HepG2 (cell line): Measurements from ENCODE around the gene LITAFD. TPM values are rescaled to one million over a fixed set of nuclear protein-coding genes. Genes with fewer than 3 reads are reported as not detected.
A peak's percentile ranks its signal among the peaks of the same experiment; 100 is the strongest.

Experiments used
- CBX1 ChIP-seq: IDR thresholded peaks from one replicate; pipeline ENCODE4 v1.6.1; 2016; ENCODE audit warnings: antibody characterized with exemption, low read depth
- ISX ChIP-seq: sonication (generic); formaldehyde crosslinking; conservative IDR thresholded peaks from 2 replicates; pipeline ENCODE4 v1.5.0; 2020; ENCODE audit warnings: missing genetic modification reagents
- MLLT10 ChIP-seq: sonication (generic); formaldehyde crosslinking; IDR thresholded peaks from 2 replicates; pipeline ENCODE4 v1.4.0; 2020; ENCODE audit warnings: missing genetic modification reagents
- RAD21 ChIP-seq: fragments of 450-650 bp; formaldehyde crosslinking; IDR thresholded peaks from 2 replicates; pipeline ENCODE4 v1.5.0; 2020; ENCODE audit warnings: mild to moderate bottlenecking
- RCOR2 ChIP-seq: IDR thresholded peaks from 2 replicates; pipeline ENCODE4 v1.6.1; 2016; ENCODE audit warnings: missing biosample characterization, missing genetic modification reagents
- SMAD9 ChIP-seq: sonication (generic); formaldehyde crosslinking; IDR thresholded peaks from 2 replicates; pipeline ENCODE4 v1.5.1; 2020; ENCODE audit warnings: mild to moderate bottlenecking, missing genetic modification reagents
- SRY ChIP-seq: sonication (generic); formaldehyde crosslinking; IDR thresholded peaks from 2 replicates; pipeline ENCODE4 v1.8.0; 2022; ENCODE audit warnings: mild to moderate bottlenecking, missing genetic modification reagents
- ZNF441 ChIP-seq: sonication (generic); formaldehyde crosslinking; IDR thresholded peaks from 2 replicates; pipeline ENCODE4 v1.7.0; 2021; ENCODE audit warnings: missing genetic modification reagents, borderline replicate concordance
- ZNF879 ChIP-seq: sonication (generic); formaldehyde crosslinking; IDR thresholded peaks from 2 replicates; pipeline ENCODE4 v1.8.1; 2023; ENCODE audit warnings: missing genetic modification reagents
- ZSCAN9 ChIP-seq: IDR thresholded peaks from 2 replicates; pipeline ENCODE4 v1.6.1; 2016; ENCODE audit warnings: borderline replicate concordance
- polyA plus RNA-seq, 8 experiments: library from polyadenylated mRNA; depleted of rRNA in 3 of 8; stranded (reverse) in 7 of 8; unstranded in 1 of 8; fragments of >200 nt; fragmentation: Illumina TruSeq in 4 of 8; extraction: Trizol in 4 of 8; gene quantifications; 2 replicates each; pipeline versions ENCODE4 v1.2.1 to v1.2.3, GENCODE V29; 2011 to 2016; ENCODE audit warnings: low read depth in 4 of 8, missing spikeins in 1 of 8, mixed read lengths in 1 of 8; ENCODE audit not compliant: insufficient read depth in 1 of 8
- total RNA-seq, 5 experiments: library from RNA; depleted of rRNA; stranded (reverse); fragments of >200 nt; fragmentation: Illumina TruSeq; extraction: Trizol; gene quantifications; 2 replicates each; pipeline ENCODE4 v1.2.3, GENCODE V29; 2016; ENCODE audit warnings: low read depth in 1 of 5
- TF ChIP-seq, protein P1 (sequence below): IDR thresholded peaks from 2 replicates; pipeline ENCODE4 v1.6.1; 2016; ENCODE audit warnings: low read depth
- TF ChIP-seq, protein P2 (sequence below): sonication (generic); formaldehyde crosslinking; IDR thresholded peaks from 2 replicates; pipeline ENCODE4 v1.5.1; 2020; ENCODE audit warnings: mild to moderate bottlenecking, moderate library complexity, missing genetic modification reagents
- TF ChIP-seq, protein P3 (sequence below): sonication (generic); formaldehyde crosslinking; IDR thresholded peaks from 2 replicates; pipeline ENCODE4 v1.4.0; 2020; ENCODE audit warnings: missing genetic modification reagents, borderline replicate concordance
- TF ChIP-seq, protein P4 (sequence below): sonication (generic); formaldehyde crosslinking; IDR thresholded peaks from 2 replicates; pipeline ENCODE4; 2020; ENCODE audit warnings: missing genetic modification reagents, mild to moderate bottlenecking, borderline replicate concordance
- TF ChIP-seq, protein P5 (sequence below): sonication (generic); formaldehyde crosslinking; IDR thresholded peaks from 2 replicates; pipeline ENCODE4 v1.5.0; 2020; ENCODE audit warnings: missing genetic modification reagents
- TF ChIP-seq, protein P6 (sequence below): sonication (generic); formaldehyde crosslinking; IDR thresholded peaks from 2 replicates; pipeline ENCODE4 v1.9.0; 2021; ENCODE audit warnings: missing genetic modification reagents, mild to moderate bottlenecking, borderline replicate concordance

Gene LITAFD
- total and polyA plus RNA-seq, 2 of the 13 experiments (the other 11 are each of a cell fraction or from before 2014, with no cell fraction given), result not detected

DNA sequence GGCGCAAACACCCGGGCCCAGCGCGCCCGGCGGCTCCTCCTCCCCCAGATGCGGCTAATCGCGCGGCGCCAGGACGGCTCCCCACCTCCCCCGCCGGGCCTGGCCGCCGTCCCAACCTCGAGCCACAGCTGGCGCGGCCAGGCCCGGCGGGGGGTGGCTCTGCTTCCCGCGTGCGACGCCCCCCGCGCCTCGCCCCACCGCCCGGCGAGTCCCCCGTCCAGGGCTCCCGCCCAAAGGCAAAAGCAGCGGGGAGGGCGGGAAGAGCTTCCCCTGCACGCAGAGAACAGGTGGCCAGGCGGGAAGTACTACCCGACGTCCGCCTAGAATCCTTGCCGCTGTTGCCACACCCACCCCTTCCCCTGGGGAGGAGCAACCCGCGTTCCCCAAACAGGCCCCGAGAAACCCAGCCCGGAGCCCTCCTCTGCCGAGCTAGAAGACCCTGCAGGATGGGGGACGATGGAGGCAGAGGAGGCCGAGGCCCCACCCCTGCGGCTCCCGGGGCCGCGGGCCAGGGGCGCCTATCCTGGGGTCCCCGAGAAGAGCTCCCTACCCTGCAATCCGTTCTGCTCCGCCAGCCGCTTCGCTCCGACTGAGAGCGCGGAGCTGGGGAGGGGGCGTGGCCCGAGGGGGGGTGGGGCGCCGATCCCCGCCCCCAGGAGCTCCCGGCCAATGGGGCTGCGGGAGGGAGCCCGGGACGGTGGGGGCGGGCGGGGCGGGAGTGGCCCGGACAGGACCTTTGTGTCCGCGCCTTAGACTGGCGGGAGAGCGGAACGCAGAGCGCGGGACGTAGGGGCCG is 13.5 kb upstream of the LITAFD start, which contains the start of gene CARHSP1 (continued):
- TF ChIP-seq, protein P1, sequence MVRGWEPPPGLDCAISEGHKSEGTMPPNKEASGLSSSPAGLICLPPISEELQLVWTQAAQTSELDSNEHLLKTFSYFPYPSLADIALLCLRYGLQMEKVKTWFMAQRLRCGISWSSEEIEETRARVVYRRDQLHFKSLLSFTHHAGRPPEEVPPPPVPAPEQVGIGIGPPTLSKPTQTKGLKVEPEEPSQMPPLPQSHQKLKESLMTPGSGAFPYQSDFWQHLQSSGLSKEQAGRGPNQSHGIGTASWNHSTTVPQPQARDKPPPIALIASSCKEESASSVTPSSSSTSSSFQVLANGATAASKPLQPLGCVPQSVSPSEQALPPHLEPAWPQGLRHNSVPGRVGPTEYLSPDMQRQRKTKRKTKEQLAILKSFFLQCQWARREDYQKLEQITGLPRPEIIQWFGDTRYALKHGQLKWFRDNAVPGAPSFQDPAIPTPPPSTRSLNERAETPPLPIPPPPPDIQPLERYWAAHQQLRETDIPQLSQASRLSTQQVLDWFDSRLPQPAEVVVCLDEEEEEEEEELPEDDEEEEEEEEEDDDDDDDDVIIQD (CRISPR knock-in tag), result no peak
- TF ChIP-seq ZSCAN9, result peak; percentile 95
- peak; percentile 6 for TF ChIP-seq CBX1
- peak; percentile 34; the same call in 1 of the 2 replicates for TF ChIP-seq ZNF879 (CRISPR knock-in tag)
- 0 out of 2 replicates have a peak, but pooled peaks have one; percentile 38 for TF ChIP-seq RAD21 (CRISPR knock-in tag)
- TF ChIP-seq, protein P2, sequence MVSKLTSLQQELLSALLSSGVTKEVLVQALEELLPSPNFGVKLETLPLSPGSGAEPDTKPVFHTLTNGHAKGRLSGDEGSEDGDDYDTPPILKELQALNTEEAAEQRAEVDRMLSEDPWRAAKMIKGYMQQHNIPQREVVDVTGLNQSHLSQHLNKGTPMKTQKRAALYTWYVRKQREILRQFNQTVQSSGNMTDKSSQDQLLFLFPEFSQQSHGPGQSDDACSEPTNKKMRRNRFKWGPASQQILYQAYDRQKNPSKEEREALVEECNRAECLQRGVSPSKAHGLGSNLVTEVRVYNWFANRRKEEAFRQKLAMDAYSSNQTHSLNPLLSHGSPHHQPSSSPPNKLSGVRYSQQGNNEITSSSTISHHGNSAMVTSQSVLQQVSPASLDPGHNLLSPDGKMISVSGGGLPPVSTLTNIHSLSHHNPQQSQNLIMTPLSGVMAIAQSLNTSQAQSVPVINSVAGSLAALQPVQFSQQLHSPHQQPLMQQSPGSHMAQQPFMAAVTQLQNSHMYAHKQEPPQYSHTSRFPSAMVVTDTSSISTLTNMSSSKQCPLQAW, result peak; percentile 73; the same call in 1 of the 2 replicates
- TF ChIP-seq SMAD9 (CRISPR knock-in tag), result no peak; the same call in 1 of the 2 replicates
- TF ChIP-seq, protein P3, sequence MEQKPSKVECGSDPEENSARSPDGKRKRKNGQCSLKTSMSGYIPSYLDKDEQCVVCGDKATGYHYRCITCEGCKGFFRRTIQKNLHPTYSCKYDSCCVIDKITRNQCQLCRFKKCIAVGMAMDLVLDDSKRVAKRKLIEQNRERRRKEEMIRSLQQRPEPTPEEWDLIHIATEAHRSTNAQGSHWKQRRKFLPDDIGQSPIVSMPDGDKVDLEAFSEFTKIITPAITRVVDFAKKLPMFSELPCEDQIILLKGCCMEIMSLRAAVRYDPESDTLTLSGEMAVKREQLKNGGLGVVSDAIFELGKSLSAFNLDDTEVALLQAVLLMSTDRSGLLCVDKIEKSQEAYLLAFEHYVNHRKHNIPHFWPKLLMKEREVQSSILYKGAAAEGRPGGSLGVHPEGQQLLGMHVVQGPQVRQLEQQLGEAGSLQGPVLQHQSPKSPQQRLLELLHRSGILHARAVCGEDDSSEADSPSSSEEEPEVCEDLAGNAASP (CRISPR knock-in tag), result 0 out of 2 replicates have a peak, but pooled peaks have one; percentile 20
- no peak for TF ChIP-seq ISX
- TF ChIP-seq, protein P4, sequence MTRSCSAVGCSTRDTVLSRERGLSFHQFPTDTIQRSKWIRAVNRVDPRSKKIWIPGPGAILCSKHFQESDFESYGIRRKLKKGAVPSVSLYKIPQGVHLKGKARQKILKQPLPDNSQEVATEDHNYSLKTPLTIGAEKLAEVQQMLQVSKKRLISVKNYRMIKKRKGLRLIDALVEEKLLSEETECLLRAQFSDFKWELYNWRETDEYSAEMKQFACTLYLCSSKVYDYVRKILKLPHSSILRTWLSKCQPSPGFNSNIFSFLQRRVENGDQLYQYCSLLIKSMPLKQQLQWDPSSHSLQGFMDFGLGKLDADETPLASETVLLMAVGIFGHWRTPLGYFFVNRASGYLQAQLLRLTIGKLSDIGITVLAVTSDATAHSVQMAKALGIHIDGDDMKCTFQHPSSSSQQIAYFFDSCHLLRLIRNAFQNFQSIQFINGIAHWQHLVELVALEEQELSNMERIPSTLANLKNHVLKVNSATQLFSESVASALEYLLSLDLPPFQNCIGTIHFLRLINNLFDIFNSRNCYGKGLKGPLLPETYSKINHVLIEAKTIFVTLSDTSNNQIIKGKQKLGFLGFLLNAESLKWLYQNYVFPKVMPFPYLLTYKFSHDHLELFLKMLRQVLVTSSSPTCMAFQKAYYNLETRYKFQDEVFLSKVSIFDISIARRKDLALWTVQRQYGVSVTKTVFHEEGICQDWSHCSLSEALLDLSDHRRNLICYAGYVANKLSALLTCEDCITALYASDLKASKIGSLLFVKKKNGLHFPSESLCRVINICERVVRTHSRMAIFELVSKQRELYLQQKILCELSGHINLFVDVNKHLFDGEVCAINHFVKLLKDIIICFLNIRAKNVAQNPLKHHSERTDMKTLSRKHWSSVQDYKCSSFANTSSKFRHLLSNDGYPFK (CRISPR knock-in tag), result no peak
- TF ChIP-seq ZNF441 (CRISPR knock-in tag), result peak; percentile 86; the same call in 1 of the 2 replicates
- TF ChIP-seq, protein P5, sequence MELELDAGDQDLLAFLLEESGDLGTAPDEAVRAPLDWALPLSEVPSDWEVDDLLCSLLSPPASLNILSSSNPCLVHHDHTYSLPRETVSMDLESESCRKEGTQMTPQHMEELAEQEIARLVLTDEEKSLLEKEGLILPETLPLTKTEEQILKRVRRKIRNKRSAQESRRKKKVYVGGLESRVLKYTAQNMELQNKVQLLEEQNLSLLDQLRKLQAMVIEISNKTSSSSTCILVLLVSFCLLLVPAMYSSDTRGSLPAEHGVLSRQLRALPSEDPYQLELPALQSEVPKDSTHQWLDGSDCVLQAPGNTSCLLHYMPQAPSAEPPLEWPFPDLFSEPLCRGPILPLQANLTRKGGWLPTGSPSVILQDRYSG (CRISPR knock-in tag), result no peak
- no peak for TF ChIP-seq RCOR2 (CRISPR knock-in tag)
- peak; percentile 82 for TF ChIP-seq SRY (CRISPR knock-in tag)
- TF ChIP-seq, protein P6, sequence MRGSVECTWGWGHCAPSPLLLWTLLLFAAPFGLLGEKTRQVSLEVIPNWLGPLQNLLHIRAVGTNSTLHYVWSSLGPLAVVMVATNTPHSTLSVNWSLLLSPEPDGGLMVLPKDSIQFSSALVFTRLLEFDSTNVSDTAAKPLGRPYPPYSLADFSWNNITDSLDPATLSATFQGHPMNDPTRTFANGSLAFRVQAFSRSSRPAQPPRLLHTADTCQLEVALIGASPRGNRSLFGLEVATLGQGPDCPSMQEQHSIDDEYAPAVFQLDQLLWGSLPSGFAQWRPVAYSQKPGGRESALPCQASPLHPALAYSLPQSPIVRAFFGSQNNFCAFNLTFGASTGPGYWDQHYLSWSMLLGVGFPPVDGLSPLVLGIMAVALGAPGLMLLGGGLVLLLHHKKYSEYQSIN (CRISPR knock-in tag), result no peak
- no peak for TF ChIP-seq MLLT10 (CRISPR knock-in tag)
